Measurements from ENCODE around the gene FOXE3. TPM values are rescaled to one million over a fixed set of nuclear protein-coding genes. Genes with fewer than 3 reads are reported as not detected.

FOXE3 gene
- total and polyA plus RNA-seq, 7 donors, result 0.15 TPM; not detected in 6

- Histone ChIP-seq H3K9me3 (no peaks in the 10 kb centered on the region), H3K4me3 (no peak overlapping the region), H3K27ac (no peak overlapping the region), H3K27me3 (peaks cover 0 to 49% (median 15%) of the 10 kb centered on the region in 3 donors), H3K4me1 (no peaks in the 10 kb centered on the region), H3K36me3 (no peaks in the 10 kb centered on the region)
- intact Hi-C loops (cut with DNase I), result no loop called here
- 27 to 77% methylated on average over 4 of the region's 4 CpGs for WGBS, 2 donors
- no peak for TF ChIP-seq CTCF (IDR thresholded peaks at IDR 0.05)
- TF ChIP-seq POLR2AphosphoS5 (IDR thresholded peaks at IDR 0.05), result no peak
- no peak for TF ChIP-seq EP300 (IDR thresholded peaks at IDR 0.05)
- no peak for TF ChIP-seq POLR2A (IDR thresholded peaks at IDR 0.05)
- DNase-seq, result no peak
These were observed 16.3 kb upstream of the FOXE3 start for GRCh38 chr1:47399846-47400155.

- Histone ChIP-seq H3K27ac (no peak overlapping the region), H3K27me3 (peaks cover 0 to 45% (median 15%) of the 10 kb centered on the region in 3 donors), H3K4me1 (no peaks in the 10 kb centered on the region), H3K9me3 (no peaks in the 10 kb centered on the region), H3K4me3 (no peak overlapping the region), H3K36me3 (no peaks in the 10 kb centered on the region)
- intact Hi-C loops (cut with DNase I), result no loop called here
- 76 to 89% methylated on average over 4 of the region's 4 CpGs for WGBS, 2 donors
- TF ChIP-seq EP300 (IDR thresholded peaks at IDR 0.05) (no peak), POLR2AphosphoS5 (IDR thresholded peaks at IDR 0.05) (no peak), CTCF (IDR thresholded peaks at IDR 0.05) (no peak), POLR2A (IDR thresholded peaks at IDR 0.05) (no peak)
- DNase-seq, result no peak
These were observed 14.3 kb upstream of the FOXE3 start for GRCh38 chr1:47401761-47402160.

- Histone ChIP-seq H3K27me3 (peaks cover 0 to 41% (median 15%) of the 10 kb centered on the region in 3 donors), H3K36me3 (no peaks in the 10 kb centered on the region), H3K4me1 (no peaks in the 10 kb centered on the region), H3K4me3 (no peak overlapping the region), H3K27ac (no peak overlapping the region), H3K9me3 (no peaks in the 10 kb centered on the region)
- no peak for DNase-seq
- 92 to 95% methylated on average over 4 of the region's 4 CpGs for WGBS, 2 donors
- TF ChIP-seq POLR2AphosphoS5 (IDR thresholded peaks at IDR 0.05) (no peak), EP300 (IDR thresholded peaks at IDR 0.05) (no peak), CTCF (IDR thresholded peaks at IDR 0.05) (no peak), POLR2A (IDR thresholded peaks at IDR 0.05) (no peak)
- intact Hi-C loops (cut with DNase I), result no loop called here
These were observed 13.5 kb upstream of the FOXE3 start for GRCh38 chr1:47402591-47402990.

GRCh38 chr1:47403321-47403910 is 12.7 kb upstream of the FOXE3 start:
- Histone ChIP-seq H3K36me3 (no peaks in the 10 kb centered on the region), H3K27ac (no peak overlapping the region), H3K4me1 (no peaks in the 10 kb centered on the region), H3K9me3 (no peaks in the 10 kb centered on the region), H3K27me3 (peaks cover 0 to 37% (median 15%) of the 10 kb centered on the region in 3 donors), H3K4me3 (no peak overlapping the region)
- TF ChIP-seq CTCF (IDR thresholded peaks at IDR 0.05) (no peak), POLR2A (IDR thresholded peaks at IDR 0.05) (no peak), EP300 (IDR thresholded peaks at IDR 0.05) (no peak), POLR2AphosphoS5 (IDR thresholded peaks at IDR 0.05) (no peak)
- intact Hi-C loops (cut with DNase I), result no loop called here
- WGBS, 2 donors, result 93 to 94% methylated on average over 4 of the region's 4 CpGs
- DNase-seq, result no peak

GRCh38 chr1:47405697-47406096 is 10.4 kb upstream of the FOXE3 start:
- H3K4me1 ChIP-seq, result no peaks in the 10 kb centered on the region
- no peak overlapping the region for H3K27ac ChIP-seq
- H3K36me3 ChIP-seq, result no peaks in the 10 kb centered on the region
- no peak for DNase-seq
- intact Hi-C loops (cut with DNase I), result no loop called here
- TF ChIP-seq POLR2A (IDR thresholded peaks at IDR 0.05) (no peak), EP300 (IDR thresholded peaks at IDR 0.05) (no peak), POLR2AphosphoS5 (IDR thresholded peaks at IDR 0.05) (no peak), CTCF (IDR thresholded peaks at IDR 0.05) (no peak)
- no peak overlapping the region for H3K4me3 ChIP-seq
- H3K27me3 ChIP-seq, result peaks cover 0 to 21% (median 8%) of the 10 kb centered on the region in 3 donors
- no peaks in the 10 kb centered on the region for H3K9me3 ChIP-seq
- 84 to 89% methylated on average over 5 of the region's 5 CpGs for WGBS, 2 donors
